ENCODE measurements around the gene GFOD2. TPM values are rescaled to one million over a fixed set of nuclear protein-coding genes. Genes with fewer than 3 reads are reported as not detected.

The GFOD2 gene
- total RNA-seq, 1 experiment from 2014 or later = 26.2 TPM

DNA sequence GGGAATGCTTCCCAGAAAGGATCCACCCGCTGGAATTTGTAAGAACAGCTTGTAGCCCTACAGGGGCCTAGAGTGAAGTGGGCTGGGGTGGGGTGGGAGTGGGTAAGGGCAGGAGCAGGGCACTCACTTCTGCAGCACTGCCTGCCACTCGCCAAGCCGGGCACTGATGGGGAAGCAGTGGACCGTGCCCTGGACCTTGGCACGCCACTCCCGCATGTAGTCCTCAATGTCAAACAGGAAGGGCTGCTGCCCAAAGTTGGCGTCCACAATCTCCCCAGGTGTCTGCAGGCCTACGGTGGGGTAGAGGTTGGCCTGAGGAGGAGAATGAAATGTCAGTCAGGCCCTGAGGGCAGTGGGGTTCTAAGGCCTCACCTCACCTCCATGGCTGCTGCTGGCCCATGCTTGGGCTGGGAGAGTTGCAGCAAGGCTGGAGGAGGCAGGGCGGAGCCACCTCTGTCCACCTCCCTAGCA, 15.7 kb upstream of the GFOD2 start:
- DNase-seq (ENCODE audit: low spot score) = peak; percentile 95
- in situ Hi-C loops (cut with HindIII; ENCODE audit: low sequenced_read_pairs) = no loop called here

DNA sequence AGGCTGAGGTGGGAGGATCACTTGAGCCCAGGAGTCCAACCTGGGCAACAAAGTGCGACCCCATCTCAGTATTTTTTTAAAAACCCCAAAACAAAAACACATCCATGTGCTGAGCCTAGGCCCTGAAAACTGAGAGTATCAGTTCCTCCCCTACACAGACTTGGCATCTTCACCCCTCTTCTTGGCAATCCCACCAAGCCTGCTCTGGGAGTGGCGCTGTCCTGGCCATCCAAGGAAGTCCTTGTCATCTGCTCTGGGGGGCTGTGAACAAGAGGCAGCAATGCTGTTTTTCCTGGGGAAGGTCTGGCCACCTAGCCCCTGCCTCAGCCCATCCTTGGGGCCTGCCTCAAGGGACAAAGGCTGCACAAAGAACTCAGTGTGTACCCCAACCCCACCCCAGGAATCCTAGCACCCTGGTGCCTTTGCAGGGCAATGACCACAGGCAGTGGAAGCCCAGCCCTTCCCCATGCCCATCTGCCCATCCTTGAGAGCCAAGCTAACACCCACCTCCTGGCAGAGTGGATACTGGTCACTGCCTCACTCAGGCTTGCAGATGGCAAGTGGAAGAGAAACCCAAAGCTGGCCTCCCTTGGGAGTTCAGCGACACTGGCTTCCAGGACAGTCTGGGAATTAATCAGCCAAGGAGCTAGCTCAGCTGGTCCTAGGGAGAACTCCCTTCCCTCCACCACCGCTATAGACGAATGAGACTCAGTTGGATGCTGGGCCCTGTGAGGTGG, 14.8 kb upstream of the GFOD2 start:
- DNase-seq (ENCODE audit: low spot score) = peak; percentile 79
- in situ Hi-C loops (cut with HindIII; ENCODE audit: low sequenced_read_pairs) = no loop called here

DNA sequence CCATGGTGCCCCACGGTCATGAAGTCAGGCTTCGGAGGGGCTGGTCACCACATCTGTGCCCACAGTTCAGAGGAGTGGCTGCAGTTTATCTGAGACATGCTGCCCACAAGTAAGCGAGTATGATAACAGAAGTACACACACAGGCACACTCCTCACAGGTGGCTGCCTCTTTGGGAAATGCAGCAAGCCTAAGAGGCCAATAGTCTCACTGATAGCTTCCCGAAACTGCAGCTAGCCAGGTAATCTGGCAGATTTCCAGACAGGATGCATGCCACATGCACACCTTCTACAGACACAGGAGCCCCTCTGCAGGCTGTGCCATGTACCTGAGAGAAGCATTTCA, 12.6 kb upstream of the GFOD2 start:
- in situ Hi-C loops (cut with HindIII; ENCODE audit: low sequenced_read_pairs) = no loop called here
- peak; percentile 30 for DNase-seq (ENCODE audit: low spot score)

DNA sequence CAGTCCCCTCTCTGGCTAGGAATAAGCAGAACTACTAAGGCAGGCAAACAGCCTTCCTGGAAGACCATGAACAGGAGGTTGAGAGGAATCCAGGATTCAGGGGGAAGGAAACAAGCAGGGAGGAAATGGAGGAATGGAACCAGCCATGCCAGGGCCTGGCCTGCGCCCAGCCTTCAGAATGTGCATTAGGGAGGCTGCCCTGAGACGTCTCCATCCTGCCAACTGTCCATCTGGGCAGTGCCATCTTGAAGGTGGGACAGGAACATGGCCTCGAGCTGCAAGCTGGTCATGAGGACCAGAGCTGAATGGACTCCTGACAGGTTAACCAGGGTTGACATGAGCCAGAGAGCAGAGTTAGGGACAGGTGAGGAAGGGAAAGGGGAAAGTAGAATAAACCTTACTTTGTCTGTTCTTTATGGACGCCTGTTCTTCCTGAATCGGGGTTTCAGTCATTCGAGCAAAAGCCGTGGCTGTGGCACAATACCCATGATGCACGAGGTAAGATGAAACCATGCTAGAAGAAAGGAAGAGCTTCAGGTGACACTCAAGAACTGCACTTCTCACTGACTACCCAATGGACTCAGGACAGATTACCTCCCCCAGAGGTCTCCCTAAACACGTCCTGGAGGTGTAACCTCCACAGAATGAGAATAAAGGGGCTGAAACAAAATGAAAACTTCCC, 12.1 kb upstream of the GFOD2 start:
- in situ Hi-C loops (cut with HindIII; ENCODE audit: low sequenced_read_pairs) = no loop called here
- peak; percentile 98 for DNase-seq (ENCODE audit: low spot score)

DNA sequence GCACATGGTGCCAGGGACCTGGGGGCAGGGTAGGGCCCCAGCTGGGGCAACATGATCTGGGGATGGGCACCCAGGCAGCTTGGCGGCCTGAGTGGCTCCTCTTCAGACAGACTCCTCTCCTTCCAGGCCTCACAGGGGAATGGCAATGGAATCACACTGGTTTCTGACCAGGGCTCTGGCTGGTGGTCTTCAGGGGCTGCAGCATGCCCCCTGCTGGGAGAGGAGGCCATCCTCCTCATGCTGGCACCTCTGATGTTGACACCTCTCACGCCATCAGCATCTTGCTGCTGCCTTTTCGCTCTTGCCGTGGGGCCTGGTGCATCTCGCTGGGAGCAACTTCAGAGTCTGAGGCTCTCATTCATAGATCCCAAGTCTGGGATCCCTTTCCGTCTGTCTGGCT, 11.2 kb upstream of the GFOD2 start:
- in situ Hi-C loops (cut with HindIII; ENCODE audit: low sequenced_read_pairs) = no loop called here
- DNase-seq (ENCODE audit: low spot score) = no peak

DNA sequence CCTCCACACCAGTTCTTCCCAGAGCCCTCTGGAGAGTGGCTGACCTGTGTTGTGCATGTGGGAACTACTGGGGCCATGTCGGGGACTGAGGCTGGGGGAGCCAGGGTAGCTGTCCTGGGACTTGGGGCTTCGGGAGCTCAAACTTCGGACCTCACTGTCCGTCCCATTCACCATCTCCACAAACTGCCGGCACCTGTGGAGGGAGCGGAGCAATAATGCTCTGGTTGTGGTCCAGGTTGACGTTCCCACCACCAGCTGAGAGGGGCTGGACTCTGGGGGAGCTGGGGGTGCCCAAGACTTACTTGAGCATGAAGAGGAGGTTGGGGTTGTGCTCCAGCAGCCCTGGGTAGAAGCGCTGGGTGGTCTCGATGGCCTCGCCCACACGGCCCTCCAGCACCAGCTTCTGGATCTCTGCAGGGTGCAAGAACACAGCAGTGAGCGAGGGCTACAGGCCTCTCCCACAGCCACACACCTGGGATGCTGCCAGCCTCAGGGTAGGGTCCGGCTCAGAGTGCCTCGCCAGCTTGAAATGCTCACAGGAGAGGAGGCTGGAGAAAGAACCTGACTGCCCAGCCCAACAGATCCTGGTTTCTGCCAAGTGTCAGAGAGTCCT, 10.6 kb upstream of the GFOD2 start:
- DNase-seq (ENCODE audit: low spot score) = no peak
- in situ Hi-C loops (cut with HindIII; ENCODE audit: low sequenced_read_pairs) = no loop called here

DNA sequence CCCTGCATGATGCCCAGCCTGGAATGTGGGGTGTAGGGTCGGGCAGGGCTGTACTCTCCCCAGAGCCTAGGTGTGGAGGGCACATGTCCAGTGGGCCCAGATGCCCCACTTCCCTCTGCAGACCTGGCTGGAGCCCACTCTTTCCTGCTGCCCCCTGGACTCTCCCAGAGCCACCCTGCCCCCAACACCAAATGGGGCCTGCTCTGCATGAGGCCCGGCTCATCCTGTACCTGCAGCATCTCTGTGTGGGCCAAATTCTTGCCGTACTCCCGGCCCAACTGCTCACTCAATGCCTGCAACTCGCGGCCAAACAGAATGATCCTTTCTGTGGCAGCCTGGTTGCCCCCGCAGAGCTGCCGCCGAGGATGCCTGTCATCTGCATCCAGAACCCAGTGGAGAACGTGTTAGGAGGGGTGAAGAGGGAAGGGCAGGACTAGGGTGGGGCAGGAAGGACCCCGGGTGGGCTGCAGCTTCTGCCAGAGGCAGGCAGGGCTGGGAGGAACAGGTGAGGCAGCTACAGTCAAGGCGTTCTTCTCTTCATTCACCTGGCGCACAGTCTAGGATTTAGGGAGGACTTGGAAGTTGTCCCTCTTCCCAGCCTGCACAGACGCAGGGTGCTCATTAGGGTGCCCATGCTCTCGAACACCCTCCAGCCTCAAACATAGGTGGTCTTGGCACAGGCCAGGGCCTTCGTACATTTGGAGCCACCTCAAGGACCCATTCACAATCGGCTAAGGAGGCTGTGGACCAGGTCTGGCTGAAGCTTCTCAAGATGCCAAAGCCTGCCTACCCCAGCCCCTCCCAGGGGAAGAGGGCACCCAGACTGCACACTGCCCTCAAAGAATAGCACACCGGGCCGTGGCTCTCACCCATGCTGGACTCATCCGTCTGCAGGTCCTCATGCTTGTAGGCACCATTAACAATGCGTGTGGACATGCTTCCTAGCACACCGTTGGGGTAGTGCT, 8.7 kb upstream of the GFOD2 start:
- DNase-seq (ENCODE audit: low spot score) = peak; percentile 79
- in situ Hi-C loops (cut with HindIII; ENCODE audit: low sequenced_read_pairs) = no loop called here

DNA sequence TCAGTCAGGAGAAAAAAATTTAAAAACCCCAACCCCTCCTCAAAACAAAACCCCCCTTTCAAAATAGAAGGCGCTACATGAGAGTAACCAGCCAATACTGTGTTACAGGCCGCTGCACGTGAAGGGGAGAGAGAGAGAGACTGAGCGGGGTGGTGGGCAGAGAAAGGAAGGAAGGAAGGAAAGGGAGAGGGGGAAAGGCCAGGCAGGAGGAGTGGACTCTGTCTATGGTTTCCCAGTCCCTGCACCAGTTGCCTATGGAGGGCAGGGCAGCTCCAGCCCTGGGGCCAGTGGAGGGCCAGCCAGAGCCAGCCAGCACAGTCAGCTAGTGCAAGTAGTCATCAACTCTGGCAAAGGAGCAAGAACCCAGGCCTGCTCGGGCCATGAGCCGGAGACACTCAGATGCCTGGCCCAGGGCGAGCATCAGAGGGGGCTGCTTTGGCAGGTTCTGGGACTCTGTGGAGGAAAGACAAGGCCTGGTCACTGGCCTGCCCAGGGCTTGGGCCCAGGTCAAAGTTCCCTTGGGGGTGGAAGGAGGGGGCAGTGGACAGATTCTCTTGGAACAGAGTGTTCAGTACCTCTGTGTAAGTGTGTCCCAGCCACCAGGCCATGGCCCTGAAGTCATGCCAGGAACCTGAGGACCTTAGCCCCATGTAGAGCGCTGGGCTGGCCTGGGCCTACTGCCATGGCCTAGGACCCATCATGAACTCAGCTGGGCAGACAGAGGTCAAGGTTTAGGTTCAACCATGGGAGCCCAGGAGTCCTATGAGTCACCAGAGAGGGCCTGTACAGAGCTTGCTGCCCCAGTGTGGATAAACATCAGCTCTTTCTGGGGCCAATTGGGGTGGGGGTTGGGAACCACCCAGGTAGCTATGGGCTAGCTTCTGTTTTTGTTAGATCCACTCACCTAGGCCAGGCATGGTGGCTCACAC, 7.3 kb upstream of the GFOD2 start:
- DNase-seq (ENCODE audit: low spot score) = no peak
- in situ Hi-C loops (cut with HindIII; ENCODE audit: low sequenced_read_pairs) = no loop called here

DNA sequence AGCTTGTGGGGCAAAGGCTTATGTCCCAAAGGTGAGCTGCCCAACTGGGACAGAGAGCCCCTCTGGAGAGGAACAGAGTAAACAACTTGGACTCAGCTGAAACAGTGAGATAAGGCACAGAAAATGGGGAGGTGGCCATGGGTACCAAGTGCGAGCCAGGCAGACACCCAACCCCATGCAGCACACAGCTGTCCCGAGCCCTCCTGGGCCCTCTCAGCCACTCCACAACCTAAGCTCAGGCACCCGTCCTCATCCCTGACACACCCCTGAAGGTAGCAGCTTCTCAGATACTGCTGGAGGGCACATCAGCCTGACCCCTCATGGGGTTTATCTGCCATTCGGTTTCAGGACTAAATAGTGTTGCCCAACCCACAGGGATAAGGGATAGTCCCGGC, 4.8 kb upstream of the GFOD2 start:
- in situ Hi-C loops (cut with HindIII; ENCODE audit: low sequenced_read_pairs) = no loop called here
- no peak for DNase-seq (ENCODE audit: low spot score)

DNA sequence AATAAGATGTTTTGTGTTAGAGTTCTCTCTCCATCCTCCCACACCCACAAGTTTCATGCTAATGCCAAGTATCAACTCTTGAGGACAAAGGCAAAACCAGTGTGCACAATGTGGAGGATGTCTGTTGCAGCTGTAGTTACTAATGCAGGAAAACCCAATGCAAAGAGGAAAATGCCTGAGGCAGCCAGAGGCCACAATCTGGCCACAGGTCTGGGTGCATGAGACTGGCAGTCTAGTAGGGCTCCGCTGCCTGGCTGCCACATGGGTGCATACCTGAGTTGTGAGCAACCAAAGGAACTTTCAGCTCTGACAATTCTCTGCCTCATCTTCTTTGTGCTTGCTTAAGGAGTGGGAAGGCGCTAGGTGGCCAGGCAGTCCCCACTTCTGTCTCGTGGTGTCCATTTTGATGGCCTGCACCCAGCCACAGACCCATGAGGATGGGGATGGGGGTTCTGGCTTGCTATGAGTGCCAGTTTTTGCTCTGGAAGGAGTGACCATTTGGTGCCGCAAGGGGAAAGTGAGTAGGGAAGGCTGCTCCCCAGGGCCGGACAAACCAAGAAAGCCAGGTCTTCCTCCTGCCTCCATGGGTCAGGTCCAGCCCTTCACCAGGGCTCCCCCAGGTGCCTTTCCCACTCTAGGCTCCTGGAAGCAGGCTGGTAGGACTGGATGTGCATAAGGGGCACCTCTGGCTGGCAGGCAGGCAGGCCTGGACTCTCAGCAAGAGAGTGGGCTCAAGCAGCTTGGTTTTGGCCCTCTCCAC, 4.2 kb upstream of the GFOD2 start:
- no peak for DNase-seq (ENCODE audit: low spot score)

DNA sequence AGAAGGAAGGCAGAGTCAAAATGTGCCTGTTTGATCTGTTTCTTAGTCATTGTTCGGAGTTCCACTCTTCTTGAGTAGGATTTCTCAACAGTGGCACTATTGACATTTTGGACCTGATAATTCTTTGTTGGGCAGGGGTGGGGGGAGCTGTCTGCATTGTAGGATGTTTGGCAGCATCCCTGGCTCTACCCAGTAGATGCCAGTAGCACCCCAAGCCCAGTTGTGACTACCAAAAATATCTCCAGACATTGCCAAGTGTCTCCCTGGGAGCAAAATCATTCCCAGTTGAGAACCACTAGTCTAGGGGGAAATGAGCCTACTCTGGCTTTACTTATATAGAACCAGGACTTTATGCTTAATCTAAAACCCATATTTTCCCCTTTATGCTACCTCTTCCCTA, 1.1 kb upstream of the GFOD2 start:
- in situ Hi-C loops (cut with HindIII; ENCODE audit: low sequenced_read_pairs) = no loop called here
- DNase-seq (ENCODE audit: low spot score) = no peak

More for the DNA sequence above, 4.2 kb upstream of the GFOD2 start:
- in situ Hi-C loops (cut with HindIII; ENCODE audit: low sequenced_read_pairs) = no loop called here

DNA sequence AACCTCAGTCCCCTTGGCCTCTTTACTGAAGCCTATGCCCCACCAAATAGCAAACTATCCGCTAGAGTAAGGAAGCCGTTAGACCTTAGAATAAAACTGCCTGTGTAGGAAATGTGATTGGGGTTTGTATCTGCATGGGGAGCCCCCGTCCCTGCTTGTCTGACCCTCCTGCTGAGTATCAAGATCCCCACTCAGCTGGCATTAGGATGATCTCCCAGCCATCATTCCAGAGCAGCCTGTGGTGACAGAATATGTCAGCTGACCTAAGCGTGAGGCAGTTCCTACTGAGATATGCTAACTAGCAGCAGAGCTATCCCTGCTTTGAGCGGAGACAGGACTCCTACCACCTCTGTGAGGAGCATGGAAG, 645 bp upstream of the GFOD2 start:
- peak; percentile 81 for DNase-seq (ENCODE audit: low spot score)
- in situ Hi-C loops (cut with HindIII; ENCODE audit: low sequenced_read_pairs) = loop anchor here (5.0 kb wide), 2 partner anchors 37 to 103 kb away; no protein-coding TSS in a partner anchor

DNA sequence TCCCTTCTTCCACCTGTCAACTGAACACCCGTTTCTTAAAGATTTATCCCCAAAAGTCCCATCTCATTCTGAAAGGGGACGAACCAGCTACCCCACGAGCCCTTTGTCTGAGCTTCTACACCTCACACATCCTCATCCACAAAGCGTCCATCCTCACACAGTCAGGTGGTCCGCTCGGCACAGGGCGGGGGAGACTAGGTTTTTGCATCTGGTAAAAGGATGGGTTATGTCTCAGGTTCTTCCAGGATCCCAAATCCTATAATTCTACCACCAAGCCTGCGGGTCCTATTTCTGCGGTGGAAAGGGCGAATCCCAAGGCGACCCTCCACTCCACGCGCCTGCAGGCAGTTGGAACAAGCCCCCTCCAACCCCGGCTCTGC, 458 bp downstream of the GFOD2 start:
- in situ Hi-C loops (cut with HindIII; ENCODE audit: low sequenced_read_pairs) = loop anchor here (5.0 kb wide), 2 partner anchors 36 to 104 kb away; no protein-coding TSS in a partner anchor
- DNase-seq (ENCODE audit: low spot score) = no peak

DNA sequence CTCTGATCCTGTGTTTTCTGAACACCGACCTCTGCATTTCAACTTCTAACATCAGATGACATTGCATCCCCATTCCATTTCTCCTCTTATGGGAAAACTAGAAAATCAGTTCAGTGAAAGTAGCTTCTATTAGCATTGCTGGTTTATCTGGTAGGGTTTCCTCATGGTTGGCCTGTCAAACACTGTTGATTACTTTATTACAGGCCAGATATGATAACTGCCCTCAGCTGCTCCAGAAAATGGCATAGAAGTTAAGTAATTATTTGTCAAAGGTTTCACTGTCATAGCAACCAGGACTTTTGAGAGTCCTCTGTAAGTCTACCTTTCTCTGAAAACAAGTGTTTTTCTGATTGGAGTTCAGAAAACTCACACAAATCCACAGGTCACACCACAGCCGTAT, 3.0 kb downstream of the GFOD2 start:
- in situ Hi-C loops (cut with HindIII; ENCODE audit: low sequenced_read_pairs) = loop anchor here (5.0 kb wide), 2 partner anchors 34 to 106 kb away; no protein-coding TSS in a partner anchor
- no peak for DNase-seq (ENCODE audit: low spot score)

DNA sequence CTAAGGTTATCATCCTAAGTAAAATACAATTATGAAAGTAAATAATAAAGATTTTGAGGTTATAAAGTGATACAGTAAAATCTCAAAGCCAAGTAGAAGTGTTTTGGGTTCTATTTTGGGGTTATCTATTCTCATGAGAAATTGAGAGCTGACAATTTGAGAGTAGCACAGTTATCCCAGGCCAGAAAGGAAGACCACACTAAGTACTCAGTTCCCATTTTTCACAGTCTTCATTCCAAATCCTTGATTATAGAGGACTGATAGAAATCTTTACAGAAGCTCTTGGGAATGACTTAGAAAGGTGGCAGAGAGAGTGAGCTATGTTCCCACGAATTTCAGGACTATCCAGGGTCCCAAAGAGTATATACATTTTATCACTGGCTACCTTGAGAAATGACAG, 4.6 kb downstream of the GFOD2 start:
- in situ Hi-C loops (cut with HindIII; ENCODE audit: low sequenced_read_pairs) = no loop called here

DNA sequence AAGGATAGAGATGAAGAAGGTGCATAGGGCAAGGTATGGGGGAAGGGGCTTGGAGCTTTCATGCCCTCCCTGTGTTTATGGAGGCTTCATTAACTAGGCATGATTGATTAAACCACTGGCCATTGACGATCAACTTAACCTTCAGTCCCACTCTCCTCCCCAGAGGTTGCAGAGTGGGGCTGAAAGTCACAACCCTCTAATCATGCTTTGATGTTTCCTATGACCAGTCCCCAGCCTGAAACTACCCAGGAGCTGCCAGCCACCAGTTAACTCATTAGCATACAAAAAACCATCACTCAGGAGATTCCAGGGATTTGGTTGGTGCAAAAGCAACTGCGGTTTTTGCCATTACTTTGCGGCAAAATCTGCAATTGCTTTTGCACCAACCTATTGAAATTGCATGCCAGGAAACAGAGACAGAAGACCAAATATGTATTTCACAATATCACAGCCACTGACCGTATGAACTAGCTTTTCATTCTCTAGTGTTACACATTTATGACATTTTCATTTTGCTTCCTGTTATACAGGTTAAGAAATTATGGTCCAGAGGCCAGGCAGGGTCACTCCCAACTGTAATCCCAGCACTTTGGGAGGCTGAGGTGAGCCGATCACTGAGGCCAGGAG, 5.4 kb downstream of the GFOD2 start:
- in situ Hi-C loops (cut with HindIII; ENCODE audit: low sequenced_read_pairs) = no loop called here
- no peak for DNase-seq (ENCODE audit: low spot score)

More for the DNA sequence above, 4.6 kb downstream of the GFOD2 start:
- DNase-seq (ENCODE audit: low spot score) = no peak

DNA sequence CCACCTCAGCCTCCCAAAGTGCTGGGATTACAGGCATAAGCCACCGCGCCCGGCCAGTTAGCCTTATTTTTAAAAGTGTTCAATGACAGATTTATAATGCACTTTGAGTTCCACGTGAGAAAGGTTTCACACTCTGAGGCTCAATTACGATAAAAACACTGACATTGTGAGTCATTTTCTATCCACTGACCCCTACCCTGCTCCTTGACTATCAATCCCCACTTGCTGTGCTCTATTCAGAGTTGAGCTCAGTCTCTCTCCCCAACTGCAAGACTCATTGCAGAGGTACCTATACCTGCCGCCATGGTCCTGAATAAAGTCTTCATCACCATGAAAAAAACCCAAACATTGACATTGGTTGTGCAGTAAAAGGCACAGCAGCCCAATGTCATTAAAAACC, 8.5 kb downstream of the GFOD2 start:
- DNase-seq (ENCODE audit: low spot score) = no peak
- in situ Hi-C loops (cut with HindIII; ENCODE audit: low sequenced_read_pairs) = no loop called here
